ENCODE data around the gene ZNF587.

DNA sequence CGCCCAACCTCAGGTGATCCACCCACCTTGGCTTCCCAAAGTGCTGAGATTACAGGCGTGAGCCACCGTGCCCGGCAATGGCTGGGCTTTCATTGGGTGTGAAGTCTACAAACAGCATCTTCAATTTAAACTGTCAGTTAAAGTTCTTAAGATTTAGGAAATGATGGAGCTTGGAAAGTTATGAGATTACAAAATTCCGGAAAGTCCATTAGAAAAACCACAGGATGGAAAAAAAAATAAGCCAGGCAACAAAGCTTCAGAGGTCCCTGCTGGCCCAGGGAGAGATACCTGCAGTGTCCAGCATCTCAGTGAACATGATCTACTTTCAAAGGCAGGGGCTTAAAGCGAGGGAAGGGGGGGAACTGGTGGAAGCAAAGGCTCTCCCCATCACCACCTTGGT is 24.1 kb upstream of the ZNF587 start:
- TF ChIP-seq, protein P1, sequence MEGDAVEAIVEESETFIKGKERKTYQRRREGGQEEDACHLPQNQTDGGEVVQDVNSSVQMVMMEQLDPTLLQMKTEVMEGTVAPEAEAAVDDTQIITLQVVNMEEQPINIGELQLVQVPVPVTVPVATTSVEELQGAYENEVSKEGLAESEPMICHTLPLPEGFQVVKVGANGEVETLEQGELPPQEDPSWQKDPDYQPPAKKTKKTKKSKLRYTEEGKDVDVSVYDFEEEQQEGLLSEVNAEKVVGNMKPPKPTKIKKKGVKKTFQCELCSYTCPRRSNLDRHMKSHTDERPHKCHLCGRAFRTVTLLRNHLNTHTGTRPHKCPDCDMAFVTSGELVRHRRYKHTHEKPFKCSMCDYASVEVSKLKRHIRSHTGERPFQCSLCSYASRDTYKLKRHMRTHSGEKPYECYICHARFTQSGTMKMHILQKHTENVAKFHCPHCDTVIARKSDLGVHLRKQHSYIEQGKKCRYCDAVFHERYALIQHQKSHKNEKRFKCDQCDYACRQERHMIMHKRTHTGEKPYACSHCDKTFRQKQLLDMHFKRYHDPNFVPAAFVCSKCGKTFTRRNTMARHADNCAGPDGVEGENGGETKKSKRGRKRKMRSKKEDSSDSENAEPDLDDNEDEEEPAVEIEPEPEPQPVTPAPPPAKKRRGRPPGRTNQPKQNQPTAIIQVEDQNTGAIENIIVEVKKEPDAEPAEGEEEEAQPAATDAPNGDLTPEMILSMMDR (IDR thresholded peaks at IDR 0.05): no peak
- TF ChIP-seq POLR2A (IDR thresholded peaks at IDR 0.05): no peak

Measured in esophagus squamous epithelium (tissue), 4 donors.